Nephron progenitor cell (in vitro differentiated cells): ENCODE data around the gene PHKB.

Source experiments
- DNase-seq: peaks from one replicate; pipeline ENCODE4 v3.0.0; 2021
- H3K27ac Mint-ChIP-seq: 2 replicates; pipeline ENCODE4 v1.8.0; 2021; ENCODE audit warnings: mild to moderate bottlenecking, moderate library complexity, mixed read lengths
- H3K27me3 Mint-ChIP-seq: 2 replicates; pipeline ENCODE4 v1.8.0; 2021; ENCODE audit warnings: mild to moderate bottlenecking, low read depth, mixed read lengths; ENCODE audit not compliant: poor library complexity
- H3K36me3 Mint-ChIP-seq: 2 replicates; pipeline ENCODE4 v1.8.0; 2021; ENCODE audit warnings: low read depth, mixed read lengths
- H3K4me1 Mint-ChIP-seq: 2 replicates; pipeline ENCODE4 v1.8.0; 2021; ENCODE audit warnings: mixed read lengths
- H3K4me3 Mint-ChIP-seq: 2 replicates; pipeline ENCODE4 v1.8.0; 2021; ENCODE audit warnings: mild to moderate bottlenecking, moderate library complexity, mixed read lengths
- H3K9me3 Mint-ChIP-seq: 2 replicates; pipeline ENCODE4 v1.8.0; 2021; ENCODE audit warnings: mild to moderate bottlenecking, moderate library complexity, mixed read lengths
- CTCF ChIP-seq: fragments of 200-600 bp; sonication (generic); IDR thresholded peaks from 2 replicates; pipeline ENCODE4 v1.5.0; 2021; ENCODE audit warnings: antibody characterized with exemption

PHKB gene

DNA sequence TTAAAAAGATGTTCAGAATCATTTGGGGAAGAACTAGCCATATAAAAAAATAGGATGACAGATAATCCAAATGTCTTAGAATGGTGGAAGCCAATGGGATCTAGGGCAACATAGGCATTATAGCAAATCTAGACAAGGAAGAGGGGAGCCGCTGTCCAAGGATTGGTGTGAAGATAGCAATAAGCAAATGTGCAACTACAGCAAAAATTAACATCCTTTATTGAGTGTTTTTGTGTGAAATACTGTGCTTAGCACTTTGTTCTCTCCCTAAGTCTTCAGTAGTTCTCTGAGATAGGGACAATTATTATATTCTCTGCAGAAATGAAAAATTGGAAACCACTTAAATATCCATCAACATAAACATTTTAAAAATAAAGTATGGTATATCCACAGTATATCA, 177.0 kb downstream of the PHKB start:
- no peaks in the 10 kb centered on the region for H3K27me3 Mint-ChIP-seq
- DNase-seq: no peak
- no peak overlapping the region for H3K27ac Mint-ChIP-seq
- H3K9me3 Mint-ChIP-seq: no peaks in the 10 kb centered on the region
- H3K36me3 Mint-ChIP-seq: peaks cover 31% of the 10 kb centered on the region
- H3K4me3 Mint-ChIP-seq: no peak overlapping the region
- no peak for TF ChIP-seq CTCF
- H3K4me1 Mint-ChIP-seq: no peaks in the 10 kb centered on the region

DNA sequence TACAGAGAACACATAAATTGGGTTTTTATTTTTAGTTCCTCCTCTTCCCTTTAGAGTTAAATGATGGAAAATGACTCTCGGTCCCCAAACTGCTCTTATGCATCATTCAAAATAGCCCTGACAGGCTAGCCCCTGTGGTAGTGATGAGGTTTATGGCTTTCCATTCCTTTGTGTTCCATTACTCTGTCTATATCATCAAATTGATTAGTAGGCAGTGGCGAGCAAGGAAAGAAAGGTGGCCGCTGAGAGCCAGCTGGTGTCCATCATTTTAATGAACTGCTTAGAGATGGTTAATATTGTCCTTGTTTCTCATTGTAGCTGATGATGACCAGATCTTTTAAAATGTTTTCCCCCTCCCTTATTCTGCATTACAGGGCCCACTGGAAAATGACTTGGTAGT, 179.5 kb downstream of the PHKB start:
- TF ChIP-seq CTCF: no peak
- H3K27ac Mint-ChIP-seq: no peak overlapping the region
- no peaks in the 10 kb centered on the region for H3K27me3 Mint-ChIP-seq
- H3K4me1 Mint-ChIP-seq: no peaks in the 10 kb centered on the region
- DNase-seq: no peak
- H3K36me3 Mint-ChIP-seq: peaks cover 29% of the 10 kb centered on the region
- no peak overlapping the region for H3K4me3 Mint-ChIP-seq
- peaks cover 3% of the 10 kb centered on the region for H3K9me3 Mint-ChIP-seq

DNA sequence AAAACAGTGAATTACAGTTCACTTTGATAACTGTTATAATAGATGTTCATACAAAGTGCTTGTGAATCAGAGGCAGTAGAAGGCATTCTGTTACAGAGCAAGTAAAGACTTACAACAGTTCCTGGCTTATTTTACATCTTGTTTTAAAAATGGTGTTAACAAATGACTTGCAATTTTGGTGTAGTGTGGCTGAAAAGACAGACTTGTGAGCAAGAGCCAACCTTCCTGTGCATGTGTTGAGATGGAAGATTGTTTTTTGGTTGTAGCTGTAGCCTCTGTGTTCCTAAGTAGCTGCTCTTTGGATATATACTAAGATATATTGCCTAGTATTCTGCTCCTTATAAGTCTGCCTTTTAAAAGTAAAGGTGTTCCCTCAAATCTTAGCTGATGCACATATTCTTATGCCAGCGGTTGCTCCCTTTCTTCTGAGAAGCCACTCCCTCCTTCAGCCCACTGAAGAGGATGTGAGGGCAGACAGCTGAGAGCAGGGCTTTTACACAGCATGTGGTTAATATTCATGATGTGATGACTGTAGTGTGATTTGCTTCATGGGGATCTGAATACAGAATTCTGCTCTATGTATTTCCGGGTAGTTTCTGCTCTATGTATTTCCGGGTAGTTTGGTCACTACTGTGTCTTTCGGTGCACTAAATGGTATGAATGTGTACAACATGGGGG, 182.3 kb downstream of the PHKB start:
- no peaks in the 10 kb centered on the region for H3K27me3 Mint-ChIP-seq
- H3K9me3 Mint-ChIP-seq: peaks cover 3% of the 10 kb centered on the region
- no peak overlapping the region for H3K27ac Mint-ChIP-seq

DNA sequence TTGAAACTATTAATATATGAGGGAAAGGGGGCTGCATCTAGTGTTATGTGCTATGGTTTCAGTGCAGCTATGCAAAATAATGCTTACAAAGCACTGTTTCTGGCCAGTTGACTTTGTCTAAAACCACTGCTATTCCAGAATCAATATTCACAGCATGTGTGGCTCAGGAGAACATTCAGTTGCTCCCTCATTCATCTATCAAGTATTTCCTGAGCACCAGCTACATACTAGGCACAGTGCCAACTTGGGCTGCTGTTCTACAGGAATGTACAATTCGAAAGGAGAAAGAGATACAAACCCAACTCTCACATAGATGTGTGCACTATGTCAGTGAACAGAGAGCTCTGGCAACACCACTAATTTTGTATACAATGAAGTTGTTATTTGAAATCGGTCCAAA, 183.0 kb downstream of the PHKB start:
- no peak overlapping the region for H3K27ac Mint-ChIP-seq
- no peaks in the 10 kb centered on the region for H3K27me3 Mint-ChIP-seq
- H3K9me3 Mint-ChIP-seq: peaks cover 3% of the 10 kb centered on the region
- peaks cover 25% of the 10 kb centered on the region for H3K36me3 Mint-ChIP-seq
- no peak overlapping the region for H3K4me3 Mint-ChIP-seq
- DNase-seq: no peak
- no peaks in the 10 kb centered on the region for H3K4me1 Mint-ChIP-seq
- no peak for TF ChIP-seq CTCF

More for the DNA sequence above, 182.3 kb downstream of the PHKB start:
- no peak for DNase-seq
- Mint-ChIP-seq H3K4me1 (no peaks in the 10 kb centered on the region), H3K36me3 (peaks cover 25% of the 10 kb centered on the region), H3K4me3 (no peak overlapping the region)
- no peak for TF ChIP-seq CTCF

- Mint-ChIP-seq H3K27ac (no peak overlapping the region), H3K9me3 (peaks cover 3% of the 10 kb centered on the region), H3K4me1 (no peaks in the 10 kb centered on the region), H3K27me3 (no peaks in the 10 kb centered on the region), H3K4me3 (no peak overlapping the region), H3K36me3 (peaks cover 25% of the 10 kb centered on the region)
- DNase-seq: no peak
- no peak for TF ChIP-seq CTCF
These were observed 183.5 kb downstream of the PHKB start for GRCh38 chr16:47644661-47645060.

DNA sequence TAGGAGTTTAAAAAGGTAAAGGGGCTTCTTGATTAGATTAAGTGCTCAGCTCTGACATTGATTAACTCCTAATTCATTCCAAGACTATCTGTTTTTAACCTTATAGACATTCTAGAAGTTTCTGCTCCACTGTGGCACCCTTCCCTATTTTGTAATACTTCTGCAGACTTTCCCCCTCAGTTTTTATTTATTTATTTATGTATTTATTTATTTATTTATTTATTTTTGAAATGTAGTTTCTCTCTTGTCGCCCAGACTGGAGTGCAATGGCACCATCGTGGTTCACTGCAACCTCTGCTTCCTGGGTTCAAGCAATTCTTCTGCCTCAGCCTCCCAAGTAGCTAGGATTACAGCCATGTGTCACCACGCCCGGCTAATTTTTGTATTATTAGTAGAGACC, 185.8 kb downstream of the PHKB start:
- no peak overlapping the region for H3K27ac Mint-ChIP-seq

More for the DNA sequence above, 185.8 kb downstream of the PHKB start:
- H3K9me3 Mint-ChIP-seq: peaks cover 3% of the 10 kb centered on the region
- no peak for TF ChIP-seq CTCF
- no peak for DNase-seq
- H3K27me3 Mint-ChIP-seq: no peaks in the 10 kb centered on the region
- no peak overlapping the region for H3K4me3 Mint-ChIP-seq
- no peaks in the 10 kb centered on the region for H3K4me1 Mint-ChIP-seq
- H3K36me3 Mint-ChIP-seq: peaks cover 24% of the 10 kb centered on the region
